Esophagus (tissue), 2 donors: ENCODE measurements around the gene AFMID. TPM values are rescaled to one million over a fixed set of nuclear protein-coding genes. Genes with fewer than 3 reads are reported as not detected.

Experiments
- H3K27ac ChIP-seq, 2 donors: one replicate each; pipeline ENCODE4 v1.5.1; 2013; ENCODE audit warnings: low read depth in 2 of 2, mild to moderate bottlenecking in 2 of 2, inconsistent platforms in 1 of 2, low read length in 1 of 2, moderate library complexity in 1 of 2
- H3K27me3 ChIP-seq, 2 donors: one replicate each; pipeline ENCODE4 v1.6.1; 2013; ENCODE audit warnings: low read length in 2 of 2, control low read depth in 1 of 2, mild to moderate bottlenecking in 1 of 2; ENCODE audit not compliant: insufficient read depth in 2 of 2, control insufficient read depth in 1 of 2
- H3K36me3 ChIP-seq, 2 donors: one replicate each; pipeline ENCODE4 v1.6.1; 2013; ENCODE audit warnings: low read length in 1 of 2; ENCODE audit not compliant: control insufficient read depth in 2 of 2, insufficient read depth in 2 of 2
- H3K4me1 ChIP-seq, 2 donors: one replicate each; pipeline ENCODE4 v1.6.1; 2013; ENCODE audit warnings: low read length in 1 of 2; ENCODE audit not compliant: control insufficient read depth in 2 of 2, insufficient read depth in 2 of 2
- H3K4me3 ChIP-seq, 2 donors: one replicate each; pipeline ENCODE4 v1.5.1; 2013; ENCODE audit warnings: low read length in 2 of 2, mild to moderate bottlenecking in 2 of 2, low read depth in 1 of 2, moderate library complexity in 1 of 2
- H3K9me3 ChIP-seq, 2 donors: one replicate each; pipeline ENCODE4 v1.6.1; 2013; ENCODE audit warnings: mild to moderate bottlenecking in 2 of 2, low read depth in 1 of 2, low read length in 1 of 2, moderate library complexity in 1 of 2; ENCODE audit not compliant: control insufficient read depth in 2 of 2, insufficient read depth in 1 of 2
- WGBS, 2 donors: extraction: QIAGEN DNeasy Blood & Tissue Kit; methylation state at CpG; one replicate each; pipeline ENCODE4 v1.1.7; 2013; 5-methylcytosine and 5-hydroxymethylcytosine counted together
- polyA plus RNA-seq, 2 donors: library from polyadenylated mRNA; stranded (reverse); fragments of 200-250 nt; gene quantifications; one replicate each; pipeline ENCODE4 v1.2.3, GENCODE V29; 2013
- donor health status: healthy with polysubstance abuse.
- donor health status: Bipolar disorder and iron deficiency.

The AFMID gene
- polyA plus RNA-seq, 2 donors = 18.4 to 20.7 TPM

- H3K4me3 ChIP-seq = no peak overlapping the region
- 70 to 81% methylated on average over 17 of the region's 17 CpGs for WGBS, 2 donors
- peak overlapping the region; percentile 50 to 52 for H3K27ac ChIP-seq
- peaks cover 4 to 21% of the 10 kb centered on the region in 2 donors for H3K4me1 ChIP-seq
- no peaks in the 10 kb centered on the region for H3K27me3 ChIP-seq
- no peaks in the 10 kb centered on the region for H3K9me3 ChIP-seq
- peaks cover 0 to 3% of the 10 kb centered on the region in 2 donors for H3K36me3 ChIP-seq
Measured at GRCh38 chr17:78179372-78179771, 7.8 kb upstream of the AFMID start.

- H3K36me3 ChIP-seq = peaks cover 0 to 3% of the 10 kb centered on the region in 2 donors
- WGBS, 2 donors = 60 to 72% methylated on average over 14 of the region's 14 CpGs
- peaks cover 0 to 16% of the 10 kb centered on the region in 2 donors for H3K4me1 ChIP-seq
- no peaks in the 10 kb centered on the region for H3K9me3 ChIP-seq
- no peaks in the 10 kb centered on the region for H3K27me3 ChIP-seq
- H3K27ac ChIP-seq = peak overlapping the region; percentile 47 to 64
- no peak overlapping the region for H3K4me3 ChIP-seq
Measured at GRCh38 chr17:78180083-78180482, 7.1 kb upstream of the AFMID start.

- WGBS, 2 donors = 71 to 79% methylated on average over 2 of the region's 2 CpGs
- no peak overlapping the region for H3K4me3 ChIP-seq
- no peaks in the 10 kb centered on the region for H3K27me3 ChIP-seq
- no peak overlapping the region for H3K27ac ChIP-seq
- H3K36me3 ChIP-seq = peaks cover 0 to 3% of the 10 kb centered on the region in 2 donors
- H3K4me1 ChIP-seq = peaks cover 0 to 12% of the 10 kb centered on the region in 2 donors
- H3K9me3 ChIP-seq = no peaks in the 10 kb centered on the region
Measured at GRCh38 chr17:78180508-78180907, 6.7 kb upstream of the AFMID start.

- Histone ChIP-seq H3K36me3 (peaks cover 0 to 3% of the 10 kb centered on the region in 2 donors), H3K4me1 (peaks cover 3 to 8% of the 10 kb centered on the region in 2 donors), H3K27ac (no peak overlapping the region), H3K9me3 (no peaks in the 10 kb centered on the region), H3K27me3 (no peaks in the 10 kb centered on the region), H3K4me3 (no peak overlapping the region)
- WGBS, 2 donors = 81 to 93% methylated on average over 13 of the region's 13 CpGs
Measured at GRCh38 chr17:78182504-78182903, 4.7 kb upstream of the AFMID start.

GRCh38 chr17:78183916-78184315 is 3.2 kb upstream of the AFMID start:
- 84 to 89% methylated on average over 12 of the region's 12 CpGs for WGBS, 2 donors
- H3K36me3 ChIP-seq = peaks cover 0 to 3% of the 10 kb centered on the region in 2 donors
- H3K27ac ChIP-seq = no peak overlapping the region

GRCh38 chr17:78184351-78184750 is 2.8 kb upstream of the AFMID start:
- Histone ChIP-seq H3K27ac (peak overlapping the region in 1 of 2 donors; percentile 34), H3K9me3 (no peaks in the 10 kb centered on the region), H3K4me1 (peaks cover 3 to 5% of the 10 kb centered on the region in 2 donors)

More at GRCh38 chr17:78183916-78184315, 3.2 kb upstream of the AFMID start:
- Histone ChIP-seq H3K9me3 (no peaks in the 10 kb centered on the region), H3K4me3 (no peak overlapping the region), H3K27me3 (no peaks in the 10 kb centered on the region), H3K4me1 (peaks cover 3 to 8% of the 10 kb centered on the region in 2 donors)

GRCh38 chr17:78184868-78185267 is 2.3 kb upstream of the AFMID start:
- Histone ChIP-seq H3K36me3 (no peaks in the 10 kb centered on the region), H3K27me3 (no peaks in the 10 kb centered on the region), H3K4me1 (peaks cover 3 to 4% of the 10 kb centered on the region in 2 donors), H3K4me3 (no peak overlapping the region), H3K27ac (peak overlapping the region in 1 of 2 donors; percentile 34), H3K9me3 (no peaks in the 10 kb centered on the region)
- WGBS, 2 donors = 63 to 77% methylated on average over 9 of the region's 9 CpGs

More at GRCh38 chr17:78184351-78184750, 2.8 kb upstream of the AFMID start:
- no peaks in the 10 kb centered on the region for H3K36me3 ChIP-seq
- 57 to 60% methylated on average over 10 of the region's 10 CpGs for WGBS, 2 donors
- H3K27me3 ChIP-seq = no peaks in the 10 kb centered on the region
- no peak overlapping the region for H3K4me3 ChIP-seq

- H3K27me3 ChIP-seq = no peaks in the 10 kb centered on the region
- WGBS, 2 donors = 45 to 64% methylated on average over 8 to 10 of the region's 10 CpGs
- peak overlapping the region in 1 of 2 donors; percentile 53 for H3K4me3 ChIP-seq
- peaks cover 3 to 4% of the 10 kb centered on the region in 2 donors for H3K4me1 ChIP-seq
- H3K9me3 ChIP-seq = no peaks in the 10 kb centered on the region
- peaks cover 0 to 4% of the 10 kb centered on the region in 2 donors for H3K36me3 ChIP-seq
- H3K27ac ChIP-seq = peak overlapping the region in 1 of 2 donors; percentile 45
Measured at GRCh38 chr17:78185981-78186691, 1.0 kb upstream of the AFMID start.

GRCh38 chr17:78196716-78197115 is 9.6 kb downstream of the AFMID start:
- 68 to 78% methylated on average over 5 of the region's 5 CpGs for WGBS, 2 donors
- peaks cover 2% of the 10 kb centered on the region in 2 donors for H3K4me1 ChIP-seq
- peaks cover 0 to 5% of the 10 kb centered on the region in 2 donors for H3K36me3 ChIP-seq
- H3K9me3 ChIP-seq = no peaks in the 10 kb centered on the region
- H3K27ac ChIP-seq = peak overlapping the region in 1 of 2 donors; percentile 95
- no peak overlapping the region for H3K4me3 ChIP-seq
- no peaks in the 10 kb centered on the region for H3K27me3 ChIP-seq
